ENCODE measurements around the gene NDUFA7.
A peak's percentile ranks its signal among the peaks of the same experiment; 100 is the strongest.
"Not testable (repeated sequence)": the region's sequence is repeated elsewhere in the genome, so short reads cannot be mapped to it uniquely, and the experiment has no call there.

The NDUFA7 gene

GRCh38 chr19:8318835-8319234 lies 2.3 kb downstream of the NDUFA7 start:
- not testable (repeated sequence) for DNase-seq

- no peak for DNase-seq
Measured at GRCh38 chr19:8316351-8317125, 4.6 kb downstream of the NDUFA7 start.

- DNase-seq: not testable (repeated sequence)
Measured at GRCh38 chr19:8314981-8315640, 6.1 kb downstream of the NDUFA7 start.

- DNase-seq: no peak
Measured at GRCh38 chr19:8311461-8312260, 9.5 kb downstream of the NDUFA7 start.

- no peak for DNase-seq
Measured at GRCh38 chr19:8310342-8311055, 10.7 kb downstream of the NDUFA7 start.

- no peak for DNase-seq
Measured at GRCh38 chr19:8308891-8309291, 12.3 kb downstream of the NDUFA7 start.

- DNase-seq: peak; percentile 83
Measured at GRCh38 chr19:8307965-8308866, 13.0 kb downstream of the NDUFA7 start, which contains the start of gene CD320. Gene CD320 (minus strand): TSS chr19:8308358. CDS start chr19:8308290, 68 bp downstream.

GRCh38 chr19:8307400-8307964 lies 13.7 kb downstream of the NDUFA7 start:
- DNase-seq: no peak

- no peak for DNase-seq
Measured at GRCh38 chr19:8306235-8307054, 14.7 kb downstream of the NDUFA7 start.

GRCh38 chr19:8305798-8306197 lies 15.4 kb downstream of the NDUFA7 start:
- no peak for DNase-seq

- no peak for DNase-seq
Measured at GRCh38 chr19:8304841-8305621, 16.1 kb downstream of the NDUFA7 start.

- DNase-seq: no peak
Measured at GRCh38 chr19:8302734-8303133, 18.4 kb downstream of the NDUFA7 start.

GRCh38 chr19:8302357-8302691 lies 18.9 kb downstream of the NDUFA7 start:
- DNase-seq: no peak

GRCh38 chr19:8291337-8291736 lies 29.8 kb downstream of the NDUFA7 start:
- not testable (repeated sequence) for DNase-seq

GRCh38 chr19:8276508-8276907 lies 44.7 kb downstream of the NDUFA7 start:
- DNase-seq: not testable (repeated sequence)

GRCh38 chr19:8269724-8270123 lies 51.5 kb downstream of the NDUFA7 start:
- no peak for DNase-seq

- no peak for DNase-seq
Measured at GRCh38 chr19:8265872-8266271, 55.3 kb downstream of the NDUFA7 start.

- not testable (repeated sequence) for DNase-seq
Measured at GRCh38 chr19:8264248-8264647, 56.9 kb downstream of the NDUFA7 start.

GRCh38 chr19:8262431-8262830 lies 58.7 kb downstream of the NDUFA7 start:
- DNase-seq: no peak

- DNase-seq: no peak
Measured at GRCh38 chr19:8261881-8262280, 59.3 kb downstream of the NDUFA7 start.

All from NCI-H1694 (cell line).